ENCODE results near the gene EIF3L. TPM values are rescaled to one million over a fixed set of nuclear protein-coding genes. Genes with fewer than 3 reads are reported as not detected.

EIF3L gene
- total RNA-seq, 2 donors from 2014 or later: 358 to 451 TPM

DNA sequence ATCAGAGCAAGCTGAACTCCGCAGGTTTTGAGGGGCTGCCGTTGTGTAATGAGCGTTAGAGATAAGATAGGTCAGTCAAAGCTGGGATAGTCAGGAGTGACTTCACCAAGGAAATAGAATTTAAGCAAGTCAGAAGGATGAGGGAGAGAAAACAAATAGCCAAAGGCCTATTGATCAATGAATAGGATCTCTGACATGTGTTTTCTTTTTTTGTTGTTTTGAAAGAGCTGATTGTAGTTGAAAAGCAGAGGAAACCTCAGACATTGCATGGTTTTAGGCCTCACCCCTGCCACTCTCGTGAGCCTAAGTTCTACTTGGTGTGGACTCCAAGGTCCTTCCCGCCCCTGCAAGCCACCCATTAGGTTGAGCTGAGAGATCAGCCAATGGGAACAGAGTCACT is 3.2 kb downstream of the EIF3L start:
- intact Hi-C loops (cut with DNase I): no loop called here
- H3K9me3 ChIP-seq: no peaks in the 10 kb centered on the region
- H3K36me3 ChIP-seq: peaks cover 30% of the 10 kb centered on the region
- H3K4me1 ChIP-seq: peaks cover 5% of the 10 kb centered on the region
- no peak overlapping the region for H3K4me3 ChIP-seq
- H3K27ac ChIP-seq: no peak overlapping the region
- H3K27me3 ChIP-seq: no peaks in the 10 kb centered on the region
- H3K9ac ChIP-seq (ENCODE audit: low read depth in 2 of 2, low read length in 2 of 2): no peak overlapping the region
- DNase-seq: no peak
- TF ChIP-seq, protein P1, sequence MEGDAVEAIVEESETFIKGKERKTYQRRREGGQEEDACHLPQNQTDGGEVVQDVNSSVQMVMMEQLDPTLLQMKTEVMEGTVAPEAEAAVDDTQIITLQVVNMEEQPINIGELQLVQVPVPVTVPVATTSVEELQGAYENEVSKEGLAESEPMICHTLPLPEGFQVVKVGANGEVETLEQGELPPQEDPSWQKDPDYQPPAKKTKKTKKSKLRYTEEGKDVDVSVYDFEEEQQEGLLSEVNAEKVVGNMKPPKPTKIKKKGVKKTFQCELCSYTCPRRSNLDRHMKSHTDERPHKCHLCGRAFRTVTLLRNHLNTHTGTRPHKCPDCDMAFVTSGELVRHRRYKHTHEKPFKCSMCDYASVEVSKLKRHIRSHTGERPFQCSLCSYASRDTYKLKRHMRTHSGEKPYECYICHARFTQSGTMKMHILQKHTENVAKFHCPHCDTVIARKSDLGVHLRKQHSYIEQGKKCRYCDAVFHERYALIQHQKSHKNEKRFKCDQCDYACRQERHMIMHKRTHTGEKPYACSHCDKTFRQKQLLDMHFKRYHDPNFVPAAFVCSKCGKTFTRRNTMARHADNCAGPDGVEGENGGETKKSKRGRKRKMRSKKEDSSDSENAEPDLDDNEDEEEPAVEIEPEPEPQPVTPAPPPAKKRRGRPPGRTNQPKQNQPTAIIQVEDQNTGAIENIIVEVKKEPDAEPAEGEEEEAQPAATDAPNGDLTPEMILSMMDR (IDR thresholded peaks at IDR 0.05): no peak

DNA sequence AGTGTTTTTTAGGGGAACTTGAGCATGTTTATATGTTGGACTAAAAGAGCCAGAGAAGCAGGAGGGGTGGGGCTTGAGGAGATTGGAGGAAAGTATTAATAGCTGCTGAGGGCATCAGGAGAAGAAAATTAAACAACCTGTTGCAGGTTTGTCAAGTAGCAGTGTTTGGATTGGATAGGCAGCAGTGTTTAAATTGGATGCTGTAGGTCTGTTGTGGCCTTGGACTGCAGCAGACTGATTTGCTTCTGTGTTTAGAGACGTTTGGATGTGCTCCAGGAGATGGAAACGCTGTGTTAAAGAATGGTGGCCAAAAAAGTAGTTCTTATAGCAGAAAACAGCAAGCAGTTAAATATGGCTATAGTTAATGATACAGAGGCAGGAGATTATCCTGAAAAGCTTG is 5.7 kb downstream of the EIF3L start:
- Histone ChIP-seq H3K9ac (ENCODE audit: low read depth in 2 of 2, low read length in 2 of 2) (no peak overlapping the region), H3K4me1 (peaks cover 4% of the 10 kb centered on the region), H3K27ac (no peak overlapping the region), H3K9me3 (no peaks in the 10 kb centered on the region), H3K36me3 (peaks cover 30% of the 10 kb centered on the region), H3K4me3 (no peak overlapping the region), H3K27me3 (no peaks in the 10 kb centered on the region)
- intact Hi-C loops (cut with DNase I): no loop called here
- no peak for DNase-seq
- TF ChIP-seq, protein P1 (IDR thresholded peaks at IDR 0.05): no peak

DNA sequence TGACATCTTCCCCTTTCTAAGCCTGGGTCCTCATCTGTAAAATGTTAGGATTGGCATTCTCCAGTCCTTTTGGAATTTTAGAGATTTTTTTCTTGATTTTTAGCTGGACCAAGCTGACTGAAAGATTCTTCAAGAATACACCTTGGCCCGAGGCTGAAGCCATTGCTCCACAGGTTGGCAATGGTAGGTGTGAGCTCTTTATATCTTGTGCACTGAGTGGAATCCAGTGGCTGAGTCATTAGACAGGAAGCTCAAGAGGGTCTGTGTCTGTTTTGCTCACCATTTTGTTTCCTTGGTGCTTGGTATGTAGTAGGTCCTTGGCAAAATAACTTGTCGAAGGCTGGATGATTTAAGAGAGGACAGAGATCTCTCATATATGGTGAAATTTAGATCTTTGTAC is 6.2 kb downstream of the EIF3L start:
- Histone ChIP-seq H3K27ac (no peak overlapping the region), H3K36me3 (peaks cover 30% of the 10 kb centered on the region)

DNA sequence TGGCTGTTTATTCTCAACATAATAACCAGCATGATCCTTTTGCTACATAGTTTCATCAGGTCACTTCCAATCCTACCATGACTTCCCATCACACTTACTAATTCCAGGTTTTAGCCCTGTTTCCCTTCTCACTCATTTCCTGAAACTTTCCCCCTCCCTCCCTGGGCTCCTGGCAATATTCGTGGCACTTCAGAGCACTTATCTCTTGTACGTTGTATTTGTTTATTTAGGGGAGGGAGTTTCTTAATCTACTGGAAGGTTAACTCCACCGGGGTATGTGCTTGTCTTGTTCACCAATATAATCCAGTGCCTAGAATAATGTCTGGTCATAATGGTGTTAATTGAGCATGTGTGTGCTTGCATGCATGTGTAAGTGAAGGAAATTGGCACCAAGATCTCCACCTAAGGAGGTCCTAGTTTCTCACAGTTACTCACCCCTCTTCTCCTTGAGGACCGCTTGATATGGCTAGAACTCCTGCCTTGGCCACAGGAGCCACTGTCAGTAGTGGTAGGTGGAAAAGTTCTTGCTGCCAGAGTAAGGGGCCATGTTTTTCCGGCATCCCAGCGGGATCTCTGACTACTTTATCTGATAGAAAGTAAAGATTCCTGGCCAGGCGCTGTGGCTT is 11.7 kb downstream of the EIF3L start:
- Histone ChIP-seq H3K27me3 (no peaks in the 10 kb centered on the region), H3K4me3 (no peak overlapping the region), H3K4me1 (no peaks in the 10 kb centered on the region), H3K9me3 (no peaks in the 10 kb centered on the region), H3K27ac (no peak overlapping the region), H3K36me3 (peaks cover 11% of the 10 kb centered on the region), H3K9ac (ENCODE audit: low read depth in 2 of 2, low read length in 2 of 2) (no peak overlapping the region)
- intact Hi-C loops (cut with DNase I): no loop called here
- DNase-seq: no peak
- TF ChIP-seq, protein P1 (IDR thresholded peaks at IDR 0.05): no peak

More for the DNA sequence above, 6.2 kb downstream of the EIF3L start:
- intact Hi-C loops (cut with DNase I): no loop called here
- TF ChIP-seq, protein P1 (IDR thresholded peaks at IDR 0.05): no peak
- no peak for DNase-seq
- Histone ChIP-seq H3K9ac (ENCODE audit: low read depth in 2 of 2, low read length in 2 of 2) (peak overlapping the region in 1 of 2 donors; percentile 5), H3K4me3 (no peak overlapping the region), H3K4me1 (no peaks in the 10 kb centered on the region), H3K27me3 (no peaks in the 10 kb centered on the region), H3K9me3 (no peaks in the 10 kb centered on the region)

DNA sequence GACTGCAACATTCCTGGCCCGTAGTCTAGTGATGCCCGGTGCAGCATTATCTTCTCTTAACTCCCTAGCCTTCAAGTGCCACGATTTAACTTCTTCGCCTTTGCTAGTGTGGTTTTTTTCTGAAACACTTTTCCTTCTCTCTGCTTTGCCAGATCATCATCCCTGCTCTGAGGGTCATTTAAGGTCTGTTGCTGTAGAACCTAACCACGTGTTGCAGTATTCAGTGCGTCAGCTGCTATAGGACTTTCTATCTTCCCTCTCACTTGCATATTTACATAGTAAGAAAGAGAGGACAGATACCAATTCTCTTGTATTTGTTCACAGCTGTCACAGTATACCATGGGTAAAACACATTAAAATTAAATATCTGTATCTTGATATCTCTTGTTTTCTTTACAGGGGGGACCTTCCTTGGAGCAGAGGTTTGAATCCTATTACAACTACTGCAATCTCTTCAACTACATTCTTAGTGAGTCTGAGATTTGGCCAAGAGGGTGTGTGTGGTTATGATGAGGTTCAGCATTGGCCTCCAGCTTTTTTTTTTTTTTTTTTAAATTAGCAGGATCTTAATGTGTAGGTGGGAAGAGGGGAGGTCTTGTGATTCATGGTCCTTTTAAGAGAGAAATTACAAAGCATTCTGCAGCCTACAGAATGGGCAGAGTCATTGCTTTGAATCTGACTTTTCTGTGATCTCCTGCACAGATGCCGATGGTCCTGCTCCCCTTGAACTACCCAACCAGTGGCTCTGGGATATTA is 13.5 kb downstream of the EIF3L start:
- Histone ChIP-seq H3K27me3 (no peaks in the 10 kb centered on the region), H3K36me3 (peaks cover 15% of the 10 kb centered on the region)
- intact Hi-C loops (cut with DNase I): loop anchor here (2.0 kb wide), 1 partner anchor 46 kb away; no protein-coding TSS in a partner anchor

More for the DNA sequence above, 13.5 kb downstream of the EIF3L start:
- no peaks in the 10 kb centered on the region for H3K9me3 ChIP-seq
- H3K4me1 ChIP-seq: no peaks in the 10 kb centered on the region
- no peak overlapping the region for H3K4me3 ChIP-seq
- TF ChIP-seq, protein P1 (IDR thresholded peaks at IDR 0.05): no peak
- H3K9ac ChIP-seq (ENCODE audit: low read depth in 2 of 2, low read length in 2 of 2): no peak overlapping the region
- no peak for DNase-seq
- no peak overlapping the region for H3K27ac ChIP-seq

All from colonic mucosa (tissue), 4 donors.